H1 (cell line): ENCODE data around the gene RUFY1. TPM values are rescaled to one million over a fixed set of nuclear protein-coding genes. Genes with fewer than 3 reads are reported as not detected.
"Not testable (repeated sequence)": the region's sequence is repeated elsewhere in the genome, so short reads cannot be mapped to it uniquely, and the experiment has no call there.

Experiments used
- CTCF ChIA-PET: fragments of 300-600 bp; sonication (Branson Sonifier 250); formaldehyde crosslinking; loops from one replicate; lab custom pipeline; 2021; ENCODE audit not compliant: partially characterized antibody; lab: Charles Lee
- POLR2A ChIA-PET: fragments of 300-600 bp; sonication (Branson Sonifier 250); formaldehyde crosslinking; loops from one replicate; lab custom pipeline; 2021; ENCODE audit warnings: inconsistent platforms; ENCODE audit not compliant: partially characterized antibody; lab: Charles Lee
- DNase-seq, 2 experiments: peaks; one replicate each; pipeline versions ENCODE4 v3.0.0 to v3.0.0-alpha.2; 2010 to 2022; ENCODE audit warnings: low spot score in 2 of 2, low read depth in 1 of 2, mixed read lengths in 1 of 2
- FAIRE-seq: peaks from 2 replicates; lab custom pipeline; 2011; peaks lifted over from hg19 to GRCh38; lab: Jason Lieb, UNC
- H2AFZ ChIP-seq: 2 replicates; pipeline ENCODE4 v1.8.1; 2012; ENCODE audit warnings: low read length, inconsistent platforms
- H2AK5ac ChIP-seq: 2 replicates; pipeline ENCODE4 v1.6.1; 2013; ENCODE audit warnings: low read depth, low read length
- H2BK120ac ChIP-seq: replicated peaks from 2 replicates; pipeline ENCODE3; 2013; ENCODE audit warnings: low read depth, low read length, inconsistent platforms
- H2BK12ac ChIP-seq: 2 replicates; pipeline ENCODE4 v1.6.1; 2013; ENCODE audit warnings: low read depth, low read length
- H2BK15ac ChIP-seq: 2 replicates; pipeline ENCODE4 v1.6.1; 2013; ENCODE audit warnings: low read length
- H2BK20ac ChIP-seq: 2 replicates; pipeline ENCODE4 v1.6.1; 2013; ENCODE audit warnings: low read length
- H2BK5ac ChIP-seq: 2 replicates; pipeline ENCODE4 v1.6.1; 2013; ENCODE audit warnings: low read depth, low read length
- H3K14ac ChIP-seq: 2 replicates; pipeline ENCODE4 v1.6.1; 2013; ENCODE audit warnings: inconsistent platforms; ENCODE audit not compliant: insufficient read length
- H3K18ac ChIP-seq: 2 replicates; pipeline ENCODE4 v1.6.1; 2013; ENCODE audit warnings: low read length; ENCODE audit errors: extremely low read depth
- H3K23ac ChIP-seq: 2 replicates; pipeline ENCODE4 v1.6.1; 2013; ENCODE audit warnings: inconsistent platforms; ENCODE audit not compliant: insufficient read length
- H3K23me2 ChIP-seq: 2 replicates; pipeline ENCODE4 v1.6.1; 2013; ENCODE audit warnings: low read depth, low read length
- H3K27ac ChIP-seq: 2 replicates; pipeline ENCODE4 v1.6.1; 2011; ENCODE audit warnings: low read depth, low read length, inconsistent platforms
- H3K27me3 ChIP-seq, 4 experiments: replicated peaks in 1 of 4; 1 replicate in 1 of 4; 2 replicates in 3 of 4; pipeline versions ENCODE4 v1.6.1 to v1.8.1; 2011 to 2013; ENCODE audit warnings: low read length in 3 of 4, mild to moderate bottlenecking in 3 of 4, inconsistent platforms in 2 of 4, mixed read lengths in 2 of 4, moderate library complexity in 1 of 4; ENCODE audit not compliant: control insufficient read depth in 3 of 4, insufficient read depth in 3 of 4; ENCODE audit errors: extremely low read depth in 1 of 4
- H3K36me3 ChIP-seq, 4 experiments: 2 replicates each; pipeline versions ENCODE4 v1.6.1 to v1.8.1; 2011 to 2013; ENCODE audit warnings: mild to moderate bottlenecking in 4 of 4, low read length in 3 of 4, moderate library complexity in 2 of 4, control low read depth in 1 of 4, inconsistent platforms in 1 of 4; ENCODE audit not compliant: insufficient read depth in 4 of 4, control insufficient read depth in 2 of 4
- H3K4ac ChIP-seq: replicated peaks from 2 replicates; pipeline ENCODE3; 2013; ENCODE audit warnings: low read length, low read depth, mixed read lengths, inconsistent platforms; ENCODE audit not compliant: insufficient read length
- H3K4me1 ChIP-seq, 4 experiments: replicated peaks in 1 of 4; 1 replicate in 1 of 4; 2 replicates in 3 of 4; pipeline versions ENCODE4 v1.6.1 to v1.8.1; 2011 to 2013; ENCODE audit warnings: low read length in 3 of 4, inconsistent platforms in 2 of 4, mixed read lengths in 1 of 4; ENCODE audit not compliant: insufficient read depth in 4 of 4, control insufficient read depth in 3 of 4
- H3K4me2 ChIP-seq, 2 experiments: 2 replicates each; pipeline versions ENCODE4 v1.6.1 to v1.8.1; 2011 to 2013; ENCODE audit warnings: low read depth in 2 of 2, low read length in 2 of 2, control low read depth in 1 of 2, inconsistent platforms in 1 of 2, mild to moderate bottlenecking in 1 of 2; ENCODE audit not compliant: insufficient read depth in 1 of 2
- H3K4me3 ChIP-seq, 4 experiments: fragments of 200-600, 300-600 bp in 1 of 4; sonication (generic), shearing (Covaris generic), sonication (Bioruptor Twin) in 1 of 4; 2 replicates each; pipeline versions ENCODE4 v1.5.1 to v1.8.1; 2011 to 2016; ENCODE audit warnings: low read length in 4 of 4, low read depth in 3 of 4, control low read depth in 2 of 4, inconsistent platforms in 2 of 4, mild to moderate bottlenecking in 2 of 4, mixed read lengths in 1 of 4, moderate library complexity in 1 of 4; ENCODE audit not compliant: insufficient read depth in 2 of 4; ENCODE audit errors: extremely low read depth in 1 of 4
- H3K56ac ChIP-seq: replicated peaks from 2 replicates; pipeline ENCODE3; 2013; ENCODE audit warnings: low read depth, mild to moderate bottlenecking, mixed read lengths, low read length, inconsistent platforms; ENCODE audit not compliant: insufficient read length
- H3K79me1 ChIP-seq: 2 replicates; pipeline ENCODE4 v1.6.1; 2013; ENCODE audit warnings: low read depth, low read length, control low read depth
- H3K79me2 ChIP-seq, 2 experiments: 2 replicates each; pipeline versions ENCODE4 v1.6.1 to v1.8.1; 2012 to 2013; ENCODE audit warnings: low read length in 2 of 2, mild to moderate bottlenecking in 2 of 2, inconsistent platforms in 1 of 2; ENCODE audit not compliant: insufficient read depth in 2 of 2, control insufficient read depth in 1 of 2
- H3K9ac ChIP-seq, 4 experiments: replicated peaks in 1 of 4; 1 replicate in 1 of 4; 2 replicates in 3 of 4; pipeline versions ENCODE4 v1.6.1 to v1.8.1; 2011 to 2013; ENCODE audit warnings: low read depth in 3 of 4, low read length in 3 of 4, control low read depth in 2 of 4, mild to moderate bottlenecking in 2 of 4, moderate library complexity in 2 of 4, inconsistent platforms in 1 of 4; ENCODE audit errors: extremely low read depth in 1 of 4
- H3K9me3 ChIP-seq, 2 experiments: 2 replicates each; pipeline versions ENCODE4 v1.6.1 to v1.8.1; 2012 to 2013; ENCODE audit warnings: mild to moderate bottlenecking in 2 of 2, moderate library complexity in 2 of 2, control low read depth in 1 of 2, inconsistent platforms in 1 of 2, low read depth in 1 of 2, low read length in 1 of 2, mixed read lengths in 1 of 2; ENCODE audit not compliant: insufficient read depth in 2 of 2
- H4K20me1 ChIP-seq, 2 experiments: replicated peaks in 1 of 2; 2 replicates each; pipeline versions ENCODE3 to v1.8.1; 2011 to 2013; ENCODE audit warnings: inconsistent platforms in 2 of 2, low read length in 2 of 2, mild to moderate bottlenecking in 1 of 2; ENCODE audit not compliant: insufficient read depth in 2 of 2, control insufficient read depth in 1 of 2
- H4K5ac ChIP-seq: 2 replicates; pipeline ENCODE4 v1.6.1; 2013; ENCODE audit warnings: low read length, low read depth, mixed read lengths, inconsistent platforms; ENCODE audit not compliant: insufficient read length
- H4K8ac ChIP-seq: 2 replicates; pipeline ENCODE4 v1.8.0; 2013; ENCODE audit warnings: mild to moderate bottlenecking, moderate library complexity, low read length, inconsistent platforms; ENCODE audit not compliant: insufficient read depth; ENCODE audit errors: extremely low read depth
- H4K91ac ChIP-seq: replicated peaks from 2 replicates; pipeline ENCODE3; 2013; ENCODE audit warnings: low read length, mixed read lengths, inconsistent platforms; ENCODE audit not compliant: insufficient read length
- WGBS, 2 experiments: shearing (Covaris generic) in 1 of 2; methylation state at CpG; one replicate each; pipeline versions ENCODE4 v1.1.6 to v1.1.7; 2013 to 2015; ENCODE audit warnings: low lambda C conversion rate in 2 of 2, mixed read lengths in 2 of 2, inconsistent platforms in 1 of 2, low coverage in 1 of 2, missing lambda C conversion rate in 1 of 2; ENCODE audit not compliant: insufficient replicate concordance in 2 of 2, insufficient coverage in 1 of 2, insufficient read length in 1 of 2; ENCODE audit errors: extremely low coverage in 1 of 2, missing lambda C conversion rate in 1 of 2; 5-methylcytosine and 5-hydroxymethylcytosine counted together
- polyA plus RNA-seq, 7 experiments: library from polyadenylated mRNA; depleted of rRNA in 3 of 7; stranded (reverse) in 5 of 7; unstranded in 2 of 7; fragments of >200 nt in 5 of 7; fragments of 200-250 nt in 2 of 7; gene quantifications; 1 replicate in 5 of 7; 2 replicates in 1 of 7; 4 replicates in 1 of 7; pipeline versions ENCODE4 v1.2.1 to v1.2.3, GENCODE V29; 2011 to 2013; ENCODE audit warnings: missing spikeins in 2 of 7, mixed read lengths in 2 of 7
- total RNA-seq: library from RNA; stranded (reverse); fragmentation: NEBNext Ultra II Directional; extraction: Animal tissue kit (Norgen Biotek cat#: 25700); gene quantifications from 2 replicates; pipeline ENCODE4 v1.2.1, GENCODE V29; 2021

RUFY1 gene
- total and polyA plus RNA-seq, 2 of the 8 experiments (the other 6 are each of a cell fraction or from before 2014, with no cell fraction given): 22.4 to 29.5 TPM

- H2BK15ac ChIP-seq, H2BK5ac ChIP-seq, H3K79me1 ChIP-seq, H3K23ac ChIP-seq, H2AFZ ChIP-seq, H4K5ac ChIP-seq, FAIRE-seq, H3K4me3 ChIP-seq, CTCF ChIA-PET, H2BK12ac ChIP-seq, H3K4me1 ChIP-seq, H3K56ac ChIP-seq, H3K9ac ChIP-seq, H3K27me3 ChIP-seq, H3K36me3 ChIP-seq, DNase-seq, H3K9me3 ChIP-seq, H2BK20ac ChIP-seq, H3K14ac ChIP-seq, H2AK5ac ChIP-seq, H4K91ac ChIP-seq, H3K4ac ChIP-seq, H3K27ac ChIP-seq, H3K23me2 ChIP-seq, H2BK120ac ChIP-seq, H3K18ac ChIP-seq, H3K79me2 ChIP-seq, H4K20me1 ChIP-seq, H4K8ac ChIP-seq, H3K4me2 ChIP-seq: not testable (repeated sequence)
- POLR2A ChIA-PET: interaction anchor here (2.0 kb wide), 1 partner anchor 30 kb away, joined by 8 read pairs; the partner anchor contains the start of gene HNRNPH1
- 88% methylated on average over 2 of the region's 2 CpGs; no CpG with 5 or more reads in 1 of the 2 experiments for WGBS, 2 experiments
These were observed 102.8 kb downstream of the RUFY1 start for GRCh38 chr5:179653135-179653534.
